MM.1S (cell line): ENCODE data around the gene LIX1.

ENCODE experiments used
- DNase-seq: peaks from one replicate; pipeline ENCODE4 v3.0.0-alpha.2; 2015
- H2AFZ ChIP-seq: fragments of 300-600 bp; sonication (generic); 2 replicates; pipeline ENCODE4 v1.6.0; 2016; ENCODE audit warnings: antibody characterized with exemption, low read length
- H3F3A ChIP-seq: fragments of 300-600 bp; sonication (generic); 2 replicates; pipeline ENCODE4 v1.6.1; 2016; ENCODE audit warnings: mild to moderate bottlenecking, antibody characterized with exemption, low read length, moderate library complexity, mixed read lengths; ENCODE audit not compliant: insufficient read depth
- H3K27ac ChIP-seq: fragments of 300-600 bp; sonication (generic); 2 replicates; pipeline ENCODE4 v1.5.1; 2016; ENCODE audit warnings: mild to moderate bottlenecking, low read length
- H3K27me3 ChIP-seq: fragments of 300-600 bp; sonication (generic); replicated peaks from 2 replicates; pipeline ENCODE4 v1.6.0; 2016; ENCODE audit warnings: low read length; ENCODE audit not compliant: insufficient read depth
- H3K36me3 ChIP-seq: fragments of 300-600 bp; sonication (generic); replicated peaks from 2 replicates; pipeline ENCODE4 v1.6.1; 2016; ENCODE audit warnings: mild to moderate bottlenecking, low read length, mixed read lengths; ENCODE audit not compliant: insufficient read depth
- H3K4me1 ChIP-seq: fragments of 300-600 bp; sonication (generic); 2 replicates; pipeline ENCODE4 v1.6.1; 2016; ENCODE audit warnings: low read length, mixed read lengths
- H3K4me2 ChIP-seq: fragments of 300-600 bp; sonication (generic); 2 replicates; pipeline ENCODE4 v1.6.0; 2016; ENCODE audit warnings: low read depth, low read length
- H3K4me3 ChIP-seq: fragments of 300-600 bp; sonication (generic); 2 replicates; pipeline ENCODE4 v1.5.1; 2016; ENCODE audit warnings: low read length, mixed read lengths
- H3K79me2 ChIP-seq: fragments of 300-600 bp; sonication (generic); 2 replicates; pipeline ENCODE4 v1.6.1; 2016; ENCODE audit warnings: mixed run types, low read length, mixed read lengths
- H3K9ac ChIP-seq: fragments of 300-600 bp; sonication (generic); 2 replicates; pipeline ENCODE4 v1.6.1; 2016; ENCODE audit warnings: low read length, mixed read lengths
- H3K9me2 ChIP-seq: fragments of 300-600 bp; sonication (generic); replicated peaks from 2 replicates; pipeline ENCODE4 v1.6.1; 2016; ENCODE audit warnings: mild to moderate bottlenecking, low read length, mixed read lengths; ENCODE audit not compliant: insufficient read depth
- H3K9me3 ChIP-seq: fragments of 300-600 bp; sonication (generic); replicated peaks from 2 replicates; pipeline ENCODE4 v1.6.1; 2016; ENCODE audit warnings: mild to moderate bottlenecking, low read length, mixed read lengths; ENCODE audit not compliant: insufficient read depth
- H4K20me1 ChIP-seq: fragments of 300-600 bp; sonication (generic); 2 replicates; pipeline ENCODE4 v1.6.1; 2016; ENCODE audit warnings: mild to moderate bottlenecking, low read length, moderate library complexity, mixed read lengths; ENCODE audit not compliant: insufficient read depth
- CTCF ChIP-seq: fragments of 300-600 bp; sonication (generic); IDR thresholded peaks from 2 replicates; pipeline ENCODE4 v1.5.1; 2016; ENCODE audit warnings: antibody characterized with exemption, low read length, mixed read lengths
- EZH2 ChIP-seq: fragments of 300-600 bp; sonication (generic); optimal IDR thresholded peaks from 2 replicates; pipeline ENCODE3; 2017; ENCODE audit warnings: low read depth, mild to moderate bottlenecking, antibody characterized with exemption, low read length, mixed read lengths
- EZH2phosphoT487 ChIP-seq: fragments of 300-600 bp; sonication (generic); IDR thresholded peaks from 2 replicates; pipeline ENCODE4 v1.6.1; 2018; ENCODE audit warnings: antibody characterized with exemption, low read length

LIX1 gene

GRCh38 chr5:97075649-97076048 is 66.8 kb downstream of the LIX1 start:
- Histone ChIP-seq H3K4me2 (no peak overlapping the region), H3K27me3 (no peaks in the 10 kb centered on the region), H3K36me3 (no peaks in the 10 kb centered on the region), H3K9ac (no peak overlapping the region), H3F3A (no peaks in the 10 kb centered on the region), H2AFZ (no peak overlapping the region), H3K27ac (no peak overlapping the region), H3K4me3 (no peak overlapping the region), H3K9me2 (no peaks in the 10 kb centered on the region), H3K79me2 (no peaks in the 10 kb centered on the region), H3K4me1 (no peaks in the 10 kb centered on the region), H4K20me1 (no peaks in the 10 kb centered on the region), H3K9me3 (no peaks in the 10 kb centered on the region)
- TF ChIP-seq CTCF (no peak), EZH2 (no peak), EZH2phosphoT487 (no peak)
- DNase-seq = no peak

- Histone ChIP-seq H4K20me1 (no peaks in the 10 kb centered on the region), H3K4me2 (no peak overlapping the region), H3K9me2 (no peaks in the 10 kb centered on the region), H3F3A (no peaks in the 10 kb centered on the region), H3K4me3 (no peak overlapping the region), H3K27me3 (no peaks in the 10 kb centered on the region), H2AFZ (no peak overlapping the region), H3K27ac (no peak overlapping the region), H3K4me1 (no peaks in the 10 kb centered on the region), H3K79me2 (no peaks in the 10 kb centered on the region), H3K9ac (no peak overlapping the region), H3K9me3 (no peaks in the 10 kb centered on the region), H3K36me3 (no peaks in the 10 kb centered on the region)
- DNase-seq = no peak
- TF ChIP-seq CTCF (no peak), EZH2 (no peak), EZH2phosphoT487 (no peak)
Observed at GRCh38 chr5:97074859-97075489, 67.4 kb downstream of the LIX1 start.

GRCh38 chr5:97073420-97073819 is 69.0 kb downstream of the LIX1 start:
- Histone ChIP-seq H4K20me1 (no peaks in the 10 kb centered on the region), H3K27ac (no peak overlapping the region), H3K9ac (no peak overlapping the region), H3K9me3 (no peaks in the 10 kb centered on the region), H3K4me3 (no peak overlapping the region), H3K36me3 (no peaks in the 10 kb centered on the region), H3K79me2 (no peaks in the 10 kb centered on the region), H3F3A (no peaks in the 10 kb centered on the region), H3K4me2 (no peak overlapping the region), H3K27me3 (no peaks in the 10 kb centered on the region), H3K4me1 (no peaks in the 10 kb centered on the region), H3K9me2 (no peaks in the 10 kb centered on the region), H2AFZ (no peak overlapping the region)
- no peak for TF ChIP-seq CTCF
- TF ChIP-seq EZH2phosphoT487 = no peak
- TF ChIP-seq EZH2 = no peak
- no peak for DNase-seq
